Astrocyte of the cerebellum (primary cell): ENCODE data around the gene NECTIN3.

ENCODE experiments used
- DNase-seq: peaks from one replicate; pipeline ENCODE4 v3.0.0-alpha.2; 2011; ENCODE audit warnings: low read depth
- H3K4me3 ChIP-seq: 2 replicates; pipeline ENCODE4 v1.5.1; 2011; ENCODE audit warnings: mild to moderate bottlenecking, low read depth, low read length, moderate library complexity
- CTCF ChIP-seq: IDR thresholded peaks from 2 replicates; pipeline ENCODE4 v1.5.1; 2012; ENCODE audit warnings: low read length, low read depth, moderate library complexity, mild to moderate bottlenecking; ENCODE audit errors: missing control alignments
- in situ Hi-C: cut with HindIII; loops from 2 replicates; pipeline ENCODE4 v1.10.0; 2017; ENCODE audit warnings: low sequenced_read_pairs

NECTIN3 gene

GRCh38 chr3:111227216-111227615, 155.6 kb downstream of the NECTIN3 start:
- in situ Hi-C loops: no loop called here
- H3K4me3 ChIP-seq: no peak overlapping the region
- peak; percentile 77 for DNase-seq
- TF ChIP-seq CTCF: no peak

GRCh38 chr3:111229301-111229700, 157.7 kb downstream of the NECTIN3 start:
- in situ Hi-C loops: no loop called here
- TF ChIP-seq CTCF: no peak
- H3K4me3 ChIP-seq: no peak overlapping the region
- DNase-seq: peak; percentile 64

GRCh38 chr3:111236836-111237713, 165.5 kb downstream of the NECTIN3 start:
- no peak for DNase-seq
- no peak for TF ChIP-seq CTCF
- in situ Hi-C loops: no loop called here
- H3K4me3 ChIP-seq: no peak overlapping the region

GRCh38 chr3:111237946-111238345, 166.3 kb downstream of the NECTIN3 start:
- TF ChIP-seq CTCF: no peak
- in situ Hi-C loops: no loop called here
- DNase-seq: no peak
- no peak overlapping the region for H3K4me3 ChIP-seq

- no peak for DNase-seq
- in situ Hi-C loops: no loop called here
- TF ChIP-seq CTCF: no peak
- no peak overlapping the region for H3K4me3 ChIP-seq
These were observed 167.3 kb downstream of the NECTIN3 start for GRCh38 chr3:111238885-111239284.

- TF ChIP-seq CTCF: no peak
- in situ Hi-C loops: no loop called here
- DNase-seq: no peak
These were observed 170.3 kb downstream of the NECTIN3 start for GRCh38 chr3:111241960-111242359.

More at GRCh38 chr3:111241960-111242359, 170.3 kb downstream of the NECTIN3 start:
- no peak overlapping the region for H3K4me3 ChIP-seq
